Tibial nerve (tissue), 4 donors: ENCODE data around the gene PNPLA2. TPM values are rescaled to one million over a fixed set of nuclear protein-coding genes. Genes with fewer than 3 reads are reported as not detected.

ENCODE experiments used
- DNase-seq, 2 donors: peaks; one replicate each; pipeline ENCODE4 v3.0.0-alpha.2; 2019; ENCODE audit warnings: low spot score in 2 of 2
- H3K27ac ChIP-seq, 4 donors: fragments of 200-600 bp; sonication (generic) in 3 of 4; one replicate each; pipeline ENCODE4 v1.5.1; 2017 to 2019; ENCODE audit warnings: mild to moderate bottlenecking in 1 of 4
- H3K27me3 ChIP-seq, 2 donors: fragments of 200-600 bp; sonication (generic) in 1 of 2; one replicate each; pipeline versions ENCODE4 v1.5.1 to v1.6.0; 2017 to 2019
- H3K36me3 ChIP-seq, 3 donors: fragments of 200-600 bp; sonication (generic); one replicate each; pipeline ENCODE4 v1.5.1; 2018 to 2019
- H3K4me1 ChIP-seq, 4 donors: fragments of 200-600 bp; sonication (generic) in 3 of 4; one replicate each; pipeline ENCODE4 v1.5.1; 2017 to 2019
- H3K4me3 ChIP-seq, 4 donors: fragments of 200-600 bp; sonication (generic) in 3 of 4; one replicate each; pipeline ENCODE4 v1.5.1; 2017 to 2019; ENCODE audit warnings: mild to moderate bottlenecking in 1 of 4, moderate library complexity in 1 of 4
- H3K9me3 ChIP-seq, 4 donors: fragments of 200-600 bp; sonication (generic) in 3 of 4; one replicate each; pipeline ENCODE4 v1.5.1; 2017 to 2019
- EP300 ChIP-seq, 2 donors: sonication (generic); formaldehyde crosslinking; IDR thresholded peaks; one replicate each; pipeline ENCODE4 v1.6.1; 2017; ENCODE audit warnings: antibody characterized with exemption in 2 of 2, mild to moderate bottlenecking in 1 of 2
- POLR2A ChIP-seq, 2 donors: fragments of 450-650 bp; IDR thresholded peaks; one replicate each; pipeline ENCODE4 v1.6.1; 2017; ENCODE audit warnings: antibody characterized with exemption in 2 of 2, mild to moderate bottlenecking in 2 of 2, moderate library complexity in 2 of 2
- WGBS, 2 donors: methylation state at CpG; one replicate each; pipeline ENCODE4 v1.1.5; 2018; 5-methylcytosine and 5-hydroxymethylcytosine counted together
- total RNA-seq, 4 donors: library from RNA; depleted of rRNA; stranded (reverse); fragments of >200 nt; gene quantifications; one replicate each; pipeline ENCODE4 v1.1.0, GENCODE V29; 2016
- TF ChIP-seq, protein P1 (sequence below), 5 experiments: fragments of 200-600 bp in 3 of 5; fragments of 450-650 bp in 2 of 5; sonication (generic) in 3 of 5; IDR thresholded peaks; one replicate each; pipeline ENCODE4 v1.5.1; 2016 to 2019; ENCODE audit warnings: antibody characterized with exemption in 5 of 5, mild to moderate bottlenecking in 3 of 5, moderate library complexity in 2 of 5

PNPLA2 gene
- total RNA-seq, 4 donors from 2014 or later = 136 to 314 (median 187) TPM

DNA sequence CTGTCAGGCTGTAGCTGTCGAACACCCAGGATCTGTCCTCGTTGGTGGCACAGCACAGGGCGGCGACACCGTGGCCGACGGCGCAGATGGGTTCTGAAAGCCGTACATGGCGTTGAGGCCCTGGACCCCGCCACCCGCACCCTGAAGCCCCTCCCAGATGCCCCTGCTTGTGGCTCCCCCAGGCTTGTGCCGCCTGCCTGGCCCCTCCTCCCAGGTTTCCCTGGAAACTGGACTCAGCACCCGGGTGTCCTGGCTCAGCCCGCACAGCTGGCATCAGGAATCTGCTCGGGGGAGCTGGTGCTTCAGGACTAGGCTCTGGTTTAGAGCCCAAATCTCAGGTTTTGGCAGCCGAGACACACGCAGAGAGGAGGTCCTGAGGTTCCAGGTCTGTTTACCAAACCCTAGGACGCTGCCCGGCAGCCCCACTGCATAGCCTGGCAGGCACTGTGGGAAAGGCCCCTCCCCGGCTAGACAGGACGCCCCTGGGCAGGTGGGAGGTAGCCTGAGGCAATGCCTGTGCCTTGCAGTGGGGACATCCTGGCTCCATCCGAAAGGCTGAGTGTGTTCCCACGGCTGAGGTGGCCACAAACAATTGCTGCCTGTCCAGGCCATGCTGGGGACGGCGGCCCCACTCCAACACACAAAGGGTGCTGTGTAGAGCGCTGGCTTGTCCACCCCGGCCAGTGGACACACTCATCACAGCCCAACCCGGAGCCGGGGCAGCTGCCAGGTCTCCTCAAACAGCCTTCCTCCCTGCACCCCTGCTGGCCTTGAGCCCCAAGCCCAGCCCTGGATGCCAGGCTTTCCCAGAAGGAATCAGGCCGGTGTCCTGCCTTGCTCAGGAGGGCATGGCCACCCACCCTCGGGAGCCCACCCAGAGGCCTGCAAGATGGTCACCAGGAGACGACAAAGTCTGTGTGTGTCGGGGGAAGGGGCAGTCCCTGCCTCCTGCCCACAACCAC, 46.0 kb upstream of the PNPLA2 start:
- H3K4me1 ChIP-seq = peaks cover 0 to 59% (median 29%) of the 10 kb centered on the region in 4 donors
- DNase-seq = no peak
- H3K4me3 ChIP-seq = no peak overlapping the region
- H3K27ac ChIP-seq = peak overlapping the region; percentile 34 to 89 (median 72)
- TF ChIP-seq EP300 (IDR thresholded peaks at IDR 0.05) = peak in 1 of 2 donors; percentile 53
- TF ChIP-seq POLR2A (IDR thresholded peaks at IDR 0.05) = no peak
- no peaks in the 10 kb centered on the region for H3K9me3 ChIP-seq
- WGBS, 2 donors = 32 to 42% methylated on average over 9 to 21 of the region's 34 CpGs
- H3K36me3 ChIP-seq = peaks cover 0 to 55% (median 4%) of the 10 kb centered on the region in 3 donors
- no peaks in the 10 kb centered on the region for H3K27me3 ChIP-seq

DNA sequence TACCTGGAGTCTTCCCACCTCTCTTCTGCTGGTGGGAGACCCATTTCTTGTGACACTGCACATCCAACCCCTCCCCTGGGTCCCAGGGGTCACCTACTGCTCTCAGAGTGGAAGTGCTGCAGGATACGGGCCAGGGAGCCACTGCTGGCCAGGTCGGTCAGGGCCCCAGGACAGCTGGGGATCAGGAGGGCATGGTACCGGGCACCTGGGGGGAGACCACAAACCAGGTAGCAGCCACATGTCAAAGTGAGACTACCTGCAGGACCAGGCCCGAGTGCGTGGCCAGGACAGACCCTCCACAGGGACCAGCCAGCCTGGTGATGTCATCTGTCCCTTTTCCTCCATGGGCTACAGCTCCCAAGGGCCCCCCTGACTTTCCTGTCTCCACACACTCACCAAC, 45.3 kb upstream of the PNPLA2 start:
- H3K27ac ChIP-seq = peak overlapping the region; percentile 9 to 89 (median 54)
- WGBS, 2 donors = 81% methylated on average over 5 of the region's 5 CpGs; no CpG with 5 or more reads in 1 of the 2 donors
- no peak for DNase-seq
- H3K27me3 ChIP-seq = no peaks in the 10 kb centered on the region
- H3K9me3 ChIP-seq = no peaks in the 10 kb centered on the region
- no peak overlapping the region for H3K4me3 ChIP-seq
- no peak for TF ChIP-seq POLR2A (IDR thresholded peaks at IDR 0.05)
- TF ChIP-seq EP300 (IDR thresholded peaks at IDR 0.05) = no peak
- TF ChIP-seq, protein P1, sequence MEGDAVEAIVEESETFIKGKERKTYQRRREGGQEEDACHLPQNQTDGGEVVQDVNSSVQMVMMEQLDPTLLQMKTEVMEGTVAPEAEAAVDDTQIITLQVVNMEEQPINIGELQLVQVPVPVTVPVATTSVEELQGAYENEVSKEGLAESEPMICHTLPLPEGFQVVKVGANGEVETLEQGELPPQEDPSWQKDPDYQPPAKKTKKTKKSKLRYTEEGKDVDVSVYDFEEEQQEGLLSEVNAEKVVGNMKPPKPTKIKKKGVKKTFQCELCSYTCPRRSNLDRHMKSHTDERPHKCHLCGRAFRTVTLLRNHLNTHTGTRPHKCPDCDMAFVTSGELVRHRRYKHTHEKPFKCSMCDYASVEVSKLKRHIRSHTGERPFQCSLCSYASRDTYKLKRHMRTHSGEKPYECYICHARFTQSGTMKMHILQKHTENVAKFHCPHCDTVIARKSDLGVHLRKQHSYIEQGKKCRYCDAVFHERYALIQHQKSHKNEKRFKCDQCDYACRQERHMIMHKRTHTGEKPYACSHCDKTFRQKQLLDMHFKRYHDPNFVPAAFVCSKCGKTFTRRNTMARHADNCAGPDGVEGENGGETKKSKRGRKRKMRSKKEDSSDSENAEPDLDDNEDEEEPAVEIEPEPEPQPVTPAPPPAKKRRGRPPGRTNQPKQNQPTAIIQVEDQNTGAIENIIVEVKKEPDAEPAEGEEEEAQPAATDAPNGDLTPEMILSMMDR (IDR thresholded peaks at IDR 0.05) = no peak
- H3K36me3 ChIP-seq = peaks cover 0 to 48% (median 4%) of the 10 kb centered on the region in 3 donors
- H3K4me1 ChIP-seq = peaks cover 0 to 66% (median 34%) of the 10 kb centered on the region in 4 donors

DNA sequence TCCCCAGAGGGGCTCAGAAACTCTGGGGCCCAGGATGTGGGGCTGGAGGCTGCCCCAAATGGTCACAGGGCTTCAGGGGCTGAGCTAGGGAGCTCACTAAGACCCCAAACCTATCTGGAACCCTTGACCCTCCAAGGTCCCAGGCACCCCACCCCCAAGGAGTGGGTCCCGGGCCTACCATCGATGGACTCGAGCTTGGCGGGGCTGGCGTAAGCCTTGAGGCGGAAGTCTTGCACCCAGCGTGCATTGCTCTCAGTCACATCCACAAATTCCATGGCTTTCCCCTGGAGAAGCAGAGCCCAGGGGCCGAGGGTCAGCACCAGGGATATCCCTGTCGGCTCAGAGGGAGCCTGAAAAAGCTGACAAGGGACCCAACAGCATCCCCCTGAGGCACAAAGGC, 44.9 kb upstream of the PNPLA2 start:
- no peaks in the 10 kb centered on the region for H3K9me3 ChIP-seq
- no peaks in the 10 kb centered on the region for H3K27me3 ChIP-seq
- H3K4me1 ChIP-seq = peaks cover 0 to 70% (median 35%) of the 10 kb centered on the region in 4 donors
- TF ChIP-seq, protein P1 (IDR thresholded peaks at IDR 0.05) = no peak
- TF ChIP-seq EP300 (IDR thresholded peaks at IDR 0.05) (no peak), POLR2A (IDR thresholded peaks at IDR 0.05) (no peak)
- DNase-seq = no peak
- peak overlapping the region; percentile 9 to 89 (median 54) for H3K27ac ChIP-seq
- peaks cover 0 to 45% (median 4%) of the 10 kb centered on the region in 3 donors for H3K36me3 ChIP-seq
- 65 to 77% methylated on average over 7 to 9 of the region's 9 CpGs for WGBS, 2 donors
- no peak overlapping the region for H3K4me3 ChIP-seq

DNA sequence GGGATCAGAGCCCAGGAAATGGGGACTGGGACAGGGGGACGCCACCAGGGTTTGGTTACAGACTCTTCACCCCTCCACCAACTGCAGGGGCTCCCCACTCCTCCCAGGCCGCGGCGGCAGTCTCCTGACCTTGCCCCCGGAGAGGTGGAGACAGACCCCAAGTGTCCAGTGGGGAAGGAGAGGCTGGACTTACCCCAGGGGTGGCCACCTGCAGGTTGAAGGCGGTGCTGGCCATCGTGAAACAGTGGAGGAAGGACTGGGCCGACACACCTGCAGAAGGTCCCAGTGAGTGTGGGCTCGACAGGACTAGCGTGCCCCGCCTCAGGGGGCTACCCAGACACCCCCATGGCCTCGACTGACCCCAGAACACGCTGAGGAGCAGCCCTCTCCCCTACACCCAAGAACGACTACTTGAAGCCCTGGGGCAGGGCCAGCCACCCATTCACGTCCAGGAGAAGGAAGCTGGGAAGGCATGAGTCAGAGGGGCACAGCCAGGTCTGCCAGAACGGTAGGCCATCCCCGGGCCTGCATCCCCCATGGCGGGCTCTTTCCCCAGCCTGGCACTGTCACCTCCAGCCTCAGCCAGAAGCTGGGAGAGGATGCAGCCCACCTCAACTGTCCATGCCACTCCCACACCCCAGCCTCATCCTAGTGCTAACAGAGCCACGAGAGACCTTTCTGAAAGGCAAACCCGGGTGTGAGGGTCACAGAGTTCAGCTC, 43.7 kb upstream of the PNPLA2 start:
- H3K4me3 ChIP-seq = no peak overlapping the region
- WGBS, 2 donors = 67 to 75% methylated on average over 18 to 20 of the region's 20 CpGs

DNA sequence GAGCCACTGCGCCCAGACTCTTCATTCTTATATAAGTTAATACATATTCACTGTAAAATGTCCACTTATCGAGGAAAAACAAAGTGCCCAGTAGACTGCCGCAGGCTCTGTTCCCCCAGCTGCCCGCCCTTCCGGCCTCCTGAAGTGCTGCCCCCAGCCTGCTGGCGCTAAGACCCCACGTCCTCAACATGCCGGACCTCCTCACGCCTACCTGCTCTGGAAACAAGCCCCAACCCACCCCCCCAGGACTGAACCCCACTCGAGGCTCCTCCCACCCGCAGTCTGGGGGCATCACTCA, 42.5 kb upstream of the PNPLA2 start:
- H3K27me3 ChIP-seq = no peaks in the 10 kb centered on the region
- H3K36me3 ChIP-seq = peaks cover 0 to 34% (median 0%) of the 10 kb centered on the region in 3 donors
- peak overlapping the region in 3 of 4 donors; percentile 84 to 94 (median 93) for H3K27ac ChIP-seq
- 24 to 30% methylated on average over 11 of the region's 11 CpGs for WGBS, 2 donors
- H3K9me3 ChIP-seq = no peaks in the 10 kb centered on the region
- H3K4me1 ChIP-seq = peaks cover 0 to 77% (median 35%) of the 10 kb centered on the region in 4 donors
- TF ChIP-seq, protein P1 (IDR thresholded peaks at IDR 0.05) = no peak
- no peak for TF ChIP-seq POLR2A (IDR thresholded peaks at IDR 0.05)
- no peak for TF ChIP-seq EP300 (IDR thresholded peaks at IDR 0.05)
- H3K4me3 ChIP-seq = peak overlapping the region; percentile 65 to 96 (median 87)
- no peak for DNase-seq

More for the DNA sequence above, 43.7 kb upstream of the PNPLA2 start:
- Histone ChIP-seq H3K4me1 (peaks cover 0 to 77% (median 35%) of the 10 kb centered on the region in 4 donors), H3K36me3 (peaks cover 0 to 39% (median 2%) of the 10 kb centered on the region in 3 donors), H3K9me3 (no peaks in the 10 kb centered on the region), H3K27ac (peak overlapping the region in 2 of 4 donors; percentile 26 to 94), H3K27me3 (no peaks in the 10 kb centered on the region)
- DNase-seq = no peak
- TF ChIP-seq, protein P1 (IDR thresholded peaks at IDR 0.05) = no peak
- TF ChIP-seq EP300 (IDR thresholded peaks at IDR 0.05) (no peak), POLR2A (IDR thresholded peaks at IDR 0.05) (no peak)
